Activated naive CD4-positive, alpha-beta T cell treated with Interleukin-2 at 50 U/mL for 16 hours (primary cell): ENCODE measurements around the gene TRAF7.

ENCODE experiments used
- DNase-seq: peaks from one replicate; pipeline ENCODE4 v3.0.0-alpha.2; 2020

The TRAF7 gene

DNA sequence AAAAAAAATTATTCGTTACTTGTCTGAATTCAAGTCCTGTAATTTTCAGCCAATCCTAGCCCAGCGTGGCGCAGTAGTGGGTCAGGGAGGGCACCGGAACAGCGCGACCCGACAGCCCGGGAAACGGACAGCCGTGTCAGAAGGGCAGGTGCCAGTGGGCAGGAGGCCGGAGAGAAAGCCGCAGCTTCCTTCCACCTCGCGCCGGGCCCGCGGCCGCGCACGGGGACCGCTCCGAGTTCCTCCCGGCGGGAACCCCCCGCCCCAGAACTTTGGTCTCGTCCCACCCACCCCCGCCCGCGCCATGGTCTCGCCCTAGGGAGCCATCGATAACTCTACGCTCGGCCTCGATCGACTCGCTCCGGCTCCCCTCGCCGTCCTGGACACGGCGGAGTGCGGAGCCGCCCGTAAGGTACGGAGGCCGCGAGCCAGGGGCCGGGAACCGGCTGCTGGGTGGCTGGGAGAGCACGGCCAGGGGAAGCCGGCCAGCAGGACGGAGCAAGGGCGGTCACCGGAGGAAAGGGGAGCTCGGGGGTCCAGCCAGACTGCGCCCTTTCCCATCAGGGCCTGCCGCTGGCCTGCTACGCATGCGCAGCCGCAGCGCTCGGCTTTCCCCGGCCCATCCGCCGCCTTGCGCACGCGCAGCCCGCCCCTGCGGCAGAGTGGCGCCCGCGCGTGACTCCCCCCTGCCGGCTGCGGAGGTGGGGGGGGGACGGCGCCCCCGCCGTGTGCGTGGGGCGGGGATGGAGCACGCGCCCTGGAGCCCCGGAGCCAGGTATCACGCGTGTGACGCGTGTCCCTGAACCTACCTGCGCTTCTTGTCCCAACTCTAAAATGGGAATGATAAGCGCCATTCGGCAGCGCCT, 49.8 kb downstream of the TRAF7 start, which contains the start of gene MLST8:
TSS of gene MLST8 (plus strand) at position 351 of the 863 bp plus-strand sequence. CDS start 632 bp downstream, outside the sequence.
- DNase-seq = peak; percentile 88

- no peak for DNase-seq
These were observed 50.4 kb downstream of the TRAF7 start for GRCh38 chr16:2205967-2206313.

DNA sequence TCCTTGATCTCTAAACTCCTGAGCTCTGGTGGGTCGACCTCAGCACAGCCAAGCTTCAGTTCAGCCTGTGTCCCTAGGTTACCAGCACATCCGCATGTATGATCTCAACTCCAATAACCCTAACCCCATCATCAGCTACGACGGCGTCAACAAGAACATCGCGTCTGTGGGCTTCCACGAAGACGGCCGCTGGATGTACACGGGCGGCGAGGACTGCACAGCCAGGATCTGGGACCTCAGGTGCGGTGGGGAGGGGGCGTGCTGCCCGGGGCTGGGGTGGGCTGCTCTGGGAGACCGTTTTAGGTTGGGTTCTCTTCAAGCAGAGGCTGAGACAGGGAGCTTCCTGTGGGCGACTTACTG, 50.8 kb downstream of the TRAF7 start:
- DNase-seq = no peak

DNA sequence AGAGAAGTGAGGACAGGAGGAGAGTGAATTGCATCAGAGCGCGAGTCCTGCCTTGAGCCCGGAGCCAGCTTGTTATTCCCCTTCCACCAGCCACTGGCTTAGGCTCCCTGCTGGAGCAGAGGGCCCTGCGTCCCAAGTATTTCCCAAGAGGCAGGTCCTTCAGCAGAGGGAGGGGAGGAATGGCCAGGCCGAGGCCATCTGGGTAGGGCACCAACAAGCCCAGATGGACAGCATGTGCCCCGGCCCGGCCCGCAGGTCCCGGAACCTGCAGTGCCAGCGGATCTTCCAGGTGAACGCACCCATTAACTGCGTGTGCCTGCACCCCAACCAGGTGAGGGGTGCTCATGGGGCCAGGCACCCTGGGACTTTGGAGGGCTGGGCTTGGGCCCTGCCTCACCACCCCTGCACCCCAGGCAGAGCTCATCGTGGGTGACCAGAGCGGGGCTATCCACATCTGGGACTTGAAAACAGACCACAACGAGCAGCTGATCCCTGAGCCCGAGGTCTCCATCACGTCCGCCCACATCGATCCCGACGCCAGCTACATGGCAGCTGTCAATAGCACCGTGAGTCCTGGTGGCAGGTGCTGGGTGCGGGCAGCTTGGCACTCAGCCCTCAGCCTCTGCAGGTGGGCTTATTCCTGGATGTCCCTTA, 51.3 kb downstream of the TRAF7 start:
- DNase-seq = no peak

DNA sequence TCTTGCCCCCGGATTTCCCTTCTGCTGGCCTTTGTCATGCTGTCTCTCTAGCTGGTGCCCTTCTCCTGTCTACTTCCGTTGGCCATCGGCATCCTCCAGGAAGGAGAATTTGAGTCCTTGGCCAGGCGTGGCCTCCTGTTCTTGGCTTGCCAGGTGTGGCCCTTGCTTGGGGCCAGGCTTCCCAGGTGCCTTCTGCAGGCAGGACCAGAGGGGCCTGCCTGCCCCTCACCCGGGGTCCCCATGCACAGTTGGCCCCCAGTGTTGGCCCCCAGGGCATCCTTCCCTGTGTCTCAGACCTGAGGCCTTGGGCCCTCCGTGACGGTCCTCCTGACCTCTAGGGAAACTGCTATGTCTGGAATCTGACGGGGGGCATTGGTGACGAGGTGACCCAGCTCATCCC, 52.3 kb downstream of the TRAF7 start:
- DNase-seq = no peak

- DNase-seq = no peak
These were observed 52.7 kb downstream of the TRAF7 start for GRCh38 chr16:2208308-2208707.

GRCh38 chr16:2208772-2209171, 53.2 kb downstream of the TRAF7 start:
- DNase-seq = no peak

DNA sequence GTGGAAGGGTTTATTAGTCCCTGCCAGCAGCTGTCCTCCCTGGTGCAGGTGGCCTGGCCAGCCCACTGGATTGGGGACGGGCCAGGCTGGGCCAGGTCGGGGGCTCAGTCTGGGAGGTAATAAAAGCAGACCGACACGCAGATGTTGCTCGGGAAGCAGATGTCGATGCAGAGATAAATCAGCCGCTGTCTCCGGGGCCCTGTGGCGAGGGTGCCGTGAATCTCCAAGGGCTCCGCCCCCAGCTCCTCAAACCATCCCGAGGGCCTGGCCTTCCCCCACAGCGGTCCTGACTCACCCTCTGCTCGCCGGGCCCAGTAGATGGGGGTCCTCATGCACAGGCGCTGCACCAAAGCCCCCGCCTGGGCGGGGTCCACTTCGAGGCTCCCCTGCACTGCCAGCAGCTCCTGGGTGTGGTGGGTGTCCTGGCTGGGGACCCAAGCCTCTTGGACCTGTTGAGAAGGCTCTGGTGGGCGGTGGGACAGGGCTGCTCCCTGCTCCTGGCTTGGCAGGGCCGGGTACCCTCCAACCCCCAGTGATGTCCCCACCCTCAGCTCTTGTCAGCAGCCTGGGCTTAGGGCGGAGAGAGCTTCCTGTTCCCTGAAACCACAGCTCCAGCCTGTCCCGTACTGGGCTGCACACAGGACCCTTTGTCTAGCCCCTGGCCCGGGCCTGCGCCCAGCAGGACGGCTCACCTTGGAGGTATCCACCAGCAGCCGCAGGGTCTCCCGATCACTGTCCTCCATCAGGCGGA, 53.9 kb downstream of the TRAF7 start:
- no peak for DNase-seq

- no peak for DNase-seq
These were observed 54.4 kb downstream of the TRAF7 start for GRCh38 chr16:2210009-2210332.

DNA sequence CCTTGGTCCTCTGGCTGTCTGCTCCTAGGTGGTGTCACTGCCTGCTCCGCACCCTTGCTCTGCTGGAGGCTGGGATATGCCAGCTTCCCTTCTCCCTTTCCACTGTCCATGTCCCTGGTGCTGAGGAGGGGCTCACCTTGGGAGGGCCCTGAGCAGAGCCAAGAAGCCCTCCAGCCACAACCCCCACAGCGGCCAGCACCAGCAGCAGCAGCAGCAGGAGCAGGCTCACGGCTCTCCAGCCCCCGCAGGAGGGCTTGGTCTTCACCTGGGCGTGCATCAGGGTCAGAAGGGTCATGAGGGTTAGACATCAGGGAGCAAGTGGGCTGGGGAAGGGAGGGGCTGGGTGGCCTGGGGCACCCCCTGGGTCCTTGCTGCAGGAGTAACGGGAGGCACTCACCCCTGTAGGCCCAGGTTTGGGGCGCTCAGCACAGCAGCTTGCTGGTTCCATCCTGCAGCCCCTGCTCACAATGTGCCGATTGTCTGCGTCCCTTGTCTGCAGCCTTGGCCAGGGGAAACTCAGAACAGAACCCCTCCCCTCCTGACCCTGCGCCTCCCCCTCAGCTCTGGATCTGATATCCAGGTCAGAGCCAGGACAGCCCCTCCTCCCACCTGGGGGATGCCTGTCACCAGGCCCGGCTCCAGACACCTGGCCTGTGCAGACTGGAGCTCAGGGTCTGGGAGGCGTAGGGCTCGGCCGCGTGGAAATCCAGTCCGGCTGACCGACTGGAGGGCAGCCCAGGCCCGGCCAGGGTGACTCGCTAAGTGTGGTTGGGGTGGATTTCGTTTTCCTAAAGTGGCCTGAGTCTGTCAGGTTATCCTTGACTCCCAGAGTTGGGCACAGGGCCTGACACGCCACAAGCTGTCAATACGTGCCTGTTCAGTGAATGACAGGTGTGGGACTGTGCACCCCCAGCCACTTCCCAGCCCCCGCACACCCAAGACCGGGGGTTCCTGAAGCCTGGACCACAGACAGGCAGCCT, 55.1 kb downstream of the TRAF7 start, which contains the start of gene BRICD5:
TSS of gene BRICD5 (minus strand) at position 478 of the 980 bp plus-strand sequence. CDS start at position 448, 30 bp downstream.
- no peak for DNase-seq

GRCh38 chr16:2211923-2212347, 56.4 kb downstream of the TRAF7 start:
- no peak for DNase-seq

GRCh38 chr16:2212362-2213324, 57.1 kb downstream of the TRAF7 start:
- DNase-seq = no peak

DNA sequence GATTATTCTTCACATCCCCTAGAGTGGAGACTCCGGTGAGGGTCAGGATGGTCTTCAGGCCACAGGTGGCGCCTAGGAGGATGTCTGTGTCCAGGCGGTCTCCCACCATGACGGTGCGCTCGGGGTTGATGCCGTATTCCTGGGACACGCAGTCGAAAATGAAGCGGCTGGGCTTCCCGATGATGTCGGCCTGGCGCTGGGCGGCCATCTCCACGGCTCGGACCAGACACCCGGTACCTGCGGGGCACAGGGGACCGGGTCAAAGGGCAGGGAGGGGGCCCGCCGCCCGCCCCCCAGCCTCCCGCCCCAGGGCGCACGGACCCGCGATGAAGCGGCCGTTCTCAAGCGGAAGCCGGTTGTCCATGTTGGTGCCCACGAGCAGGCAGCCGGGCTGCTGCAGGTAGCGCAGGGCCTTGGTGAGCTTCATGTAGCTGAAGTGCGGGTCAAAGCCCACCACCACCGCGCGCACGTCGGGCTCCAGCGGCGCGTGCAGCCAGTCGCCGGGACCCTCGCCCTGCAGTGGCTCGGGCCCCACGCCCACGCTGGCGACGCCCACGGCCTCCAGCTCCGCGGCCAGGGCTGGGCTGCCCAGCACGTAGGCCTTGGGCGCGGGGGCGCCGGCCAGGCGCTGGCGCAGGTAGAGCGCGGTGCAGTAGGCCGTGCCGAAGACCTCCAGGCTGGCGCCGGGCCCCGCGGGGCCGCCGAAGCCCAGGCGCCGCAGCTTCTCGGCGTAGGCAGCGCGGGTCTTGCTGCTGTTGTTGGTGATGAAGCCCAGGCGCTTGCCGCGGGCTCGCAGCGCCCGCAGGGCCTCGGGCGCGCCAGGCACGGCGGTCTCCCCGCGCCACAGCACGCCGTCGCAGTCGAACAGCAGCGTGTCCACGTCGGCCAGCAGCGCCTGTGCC, 58.5 kb downstream of the TRAF7 start:
- peak; percentile 13 for DNase-seq

DNA sequence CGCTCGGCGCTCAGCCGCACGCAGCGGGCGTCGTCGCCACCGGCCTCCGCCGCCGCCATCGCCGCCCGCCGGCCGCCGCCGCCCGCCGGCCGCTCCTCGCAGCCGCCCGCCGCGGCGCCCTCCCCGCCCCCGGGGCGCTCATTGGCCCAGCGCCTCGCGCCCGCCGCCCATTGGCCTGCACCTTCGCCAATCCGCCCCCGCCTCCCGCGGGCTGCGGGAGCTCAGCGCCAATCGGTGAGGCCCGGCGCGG, 59.1 kb downstream of the TRAF7 start, which contains the start of gene PGP:
TSS of gene PGP (minus strand) at position 122 of the 250 bp plus-strand sequence. CDS start at position 59, 63 bp downstream.
- no peak for DNase-seq

DNA sequence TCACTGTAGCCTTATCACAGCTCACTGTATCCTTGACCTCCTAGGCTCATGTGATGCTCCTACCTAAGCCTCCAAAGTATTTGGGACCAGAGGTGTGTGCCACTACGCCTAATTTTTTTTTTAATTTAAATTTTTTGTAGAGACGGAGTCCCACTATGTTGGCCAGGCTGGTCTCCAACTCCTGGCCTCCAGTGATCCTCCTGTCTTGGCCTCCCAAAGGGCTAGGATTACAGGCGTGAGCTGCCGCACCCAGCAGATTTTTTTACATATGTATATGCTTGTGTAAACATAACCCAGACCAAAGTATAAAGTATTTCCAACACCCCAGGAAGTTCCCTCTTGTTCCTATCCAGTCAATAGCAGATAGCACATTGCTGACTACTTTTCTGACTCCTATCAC, 60.7 kb downstream of the TRAF7 start:
- no peak for DNase-seq

- DNase-seq = peak; percentile 100
These were observed 67.8 kb downstream of the TRAF7 start, which contains the start of gene E4F1 for GRCh38 chr16:2223221-2223941. Gene E4F1, plus strand, starts transcription at chr16:2223591. Its CDS starts 23 bp downstream, at chr16:2223614.

- peak; percentile 28 for DNase-seq
These were observed 68.4 kb downstream of the TRAF7 start for GRCh38 chr16:2223942-2224486.

DNA sequence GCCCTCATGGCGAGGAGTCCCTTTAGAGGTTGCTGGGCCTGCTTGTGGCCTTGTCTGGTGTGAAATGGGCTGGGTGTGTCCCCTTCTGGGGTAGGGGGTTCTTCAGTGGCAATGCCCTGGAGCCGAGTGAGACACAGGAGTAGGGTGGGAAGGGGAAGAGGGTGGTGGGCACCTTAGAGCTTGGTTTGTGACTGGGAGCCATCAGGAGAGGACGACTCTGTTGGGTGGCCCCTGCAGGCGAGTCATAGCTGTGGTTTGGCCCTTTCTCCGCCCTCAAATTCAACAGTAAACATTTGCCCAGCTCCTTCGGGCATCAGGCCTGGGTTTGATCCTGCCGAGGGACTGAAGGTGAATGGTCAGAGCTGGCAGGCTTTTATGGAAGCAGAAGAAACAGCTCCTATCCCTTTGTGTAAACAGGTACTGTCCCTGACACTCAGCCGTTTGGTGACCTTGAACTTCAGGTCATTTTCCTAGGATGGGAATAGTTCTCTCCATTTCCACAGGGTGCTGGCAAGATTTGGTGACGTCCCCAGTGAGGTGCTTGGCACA, 70.7 kb downstream of the TRAF7 start:
- DNase-seq = no peak

- DNase-seq = no peak
These were observed 71.3 kb downstream of the TRAF7 start for GRCh38 chr16:2226918-2227317.
